Jurkat, Clone E6-1 (cell line): ENCODE data around the gene YWHAB.

Experiments
- DNase-seq: peaks from one replicate; pipeline ENCODE4 v3.0.0-alpha.2; 2011; ENCODE audit warnings: low read depth, low spot score
- H3K4me3 ChIP-seq: 2 replicates; pipeline ENCODE4 v1.5.1; 2011; ENCODE audit warnings: mild to moderate bottlenecking, low read length, control low read depth, moderate library complexity

Gene YWHAB

DNA sequence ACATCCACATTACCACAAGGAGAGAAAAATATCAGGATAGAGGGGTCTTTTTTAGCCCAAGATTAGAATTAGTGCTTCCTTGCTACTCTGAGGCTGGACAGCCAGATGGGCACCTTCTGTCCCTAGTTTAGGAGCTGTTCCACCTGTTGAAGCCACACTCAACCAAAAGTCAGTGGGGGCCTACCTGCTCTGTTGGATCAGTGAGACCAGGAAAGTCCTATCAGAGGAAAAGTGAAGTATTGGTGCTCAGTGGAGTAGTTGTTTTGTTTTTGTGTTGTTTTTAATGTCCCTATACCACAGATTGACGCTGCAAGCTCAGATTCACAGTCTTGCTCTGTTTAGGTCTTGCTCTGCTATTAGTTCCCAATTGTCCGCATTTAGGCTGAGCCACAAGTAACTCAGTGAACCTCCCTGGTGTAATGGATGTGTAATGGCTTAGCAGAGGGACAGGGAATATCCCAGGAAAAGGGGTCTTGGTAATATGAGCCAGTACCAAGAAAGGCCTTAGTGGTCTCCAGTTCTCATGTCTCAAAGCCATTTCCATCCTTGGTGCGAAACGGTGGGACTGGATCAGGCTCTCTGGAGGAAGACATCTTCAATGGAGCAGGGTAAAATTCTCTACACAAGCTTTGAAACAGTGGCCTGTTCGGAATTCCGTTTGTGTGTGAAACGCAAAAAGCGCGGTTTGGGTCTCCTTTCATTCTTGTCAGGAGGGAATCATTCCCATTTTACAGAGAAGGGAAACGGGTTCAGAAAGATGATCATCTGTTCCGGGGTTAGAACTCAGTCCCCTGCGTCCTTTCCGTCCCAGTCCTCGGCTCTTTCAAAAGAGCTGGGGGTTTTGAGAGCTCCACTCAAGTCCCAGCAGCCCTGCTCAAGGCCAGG lies 23.7 kb downstream of the YWHAB start:
- DNase-seq = no peak
- peak overlapping the region; percentile 81 for H3K4me3 ChIP-seq

DNA sequence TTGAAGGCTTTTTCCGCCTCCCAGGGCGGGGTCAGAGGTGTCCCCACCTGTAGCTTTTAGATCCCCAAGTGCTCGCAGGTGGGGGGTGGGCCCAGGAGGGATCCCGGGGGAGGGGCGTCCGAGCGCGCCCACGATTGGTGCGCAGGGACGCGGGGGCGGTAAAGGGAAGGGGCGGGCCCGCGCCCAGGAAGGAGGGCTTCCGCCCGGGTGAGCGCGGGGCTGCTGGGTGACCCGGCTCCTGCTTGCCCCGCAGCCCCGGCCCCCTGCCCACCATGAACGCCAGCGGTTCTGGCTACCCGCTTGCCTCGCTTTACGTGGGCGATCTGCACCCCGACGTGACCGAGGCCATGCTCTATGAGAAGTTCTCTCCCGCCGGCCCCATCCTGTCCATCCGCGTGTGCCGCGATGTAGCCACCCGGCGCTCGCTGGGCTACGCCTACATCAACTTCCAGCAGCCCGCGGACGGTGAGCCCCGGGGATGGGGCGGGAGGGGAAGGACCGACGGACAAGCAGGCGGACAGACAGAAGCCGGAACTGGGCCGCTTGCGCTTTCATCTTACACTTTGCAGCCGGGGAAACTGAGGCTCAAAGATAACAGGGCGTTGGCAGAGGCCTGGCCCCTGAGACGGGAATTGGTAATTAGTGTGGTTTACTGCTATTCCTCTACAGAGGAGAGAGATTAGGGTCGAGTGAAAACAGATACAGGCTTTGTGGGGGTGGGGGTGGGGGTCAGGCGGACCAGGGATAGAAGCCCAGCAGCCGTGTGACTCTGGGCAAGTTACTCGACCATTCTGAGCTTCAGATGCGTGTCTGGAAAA lies 24.6 kb downstream of the YWHAB start, which contains the start of gene PABPC1L:
PABPC1L (plus strand) TSS at position 189 of the 818 bp plus-strand sequence; CDS start at position 273, 84 bp downstream.
- H3K4me3 ChIP-seq = peak within 1 kb of the TSS; percentile 81
- DNase-seq = peak; percentile 54

DNA sequence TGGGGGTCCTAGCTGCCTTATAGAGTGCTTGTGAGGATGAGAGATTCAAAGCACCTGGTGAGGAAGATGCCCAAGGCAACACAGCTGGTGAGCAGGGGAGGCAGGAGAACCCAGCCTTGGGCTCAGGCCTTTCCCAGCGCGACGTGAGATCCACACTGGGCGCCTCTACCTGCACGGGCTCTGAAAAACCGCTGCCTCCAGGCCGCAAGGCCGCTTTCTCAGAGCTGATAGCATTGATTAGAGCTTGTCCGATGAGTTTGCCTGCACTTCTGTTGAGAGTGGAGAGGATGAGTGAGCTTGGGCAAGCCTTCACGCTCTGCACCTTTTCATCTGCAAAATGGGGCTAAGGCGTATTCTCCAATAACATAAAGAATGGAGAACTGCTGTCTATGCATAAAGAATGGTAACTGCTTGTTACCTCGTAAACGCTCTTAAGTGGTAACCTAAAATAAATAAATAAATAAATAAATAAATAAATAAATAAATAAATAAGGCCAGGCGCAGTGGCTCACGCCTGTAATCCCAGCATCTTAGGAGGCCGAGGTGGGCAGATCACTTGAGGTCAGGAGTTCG lies 25.3 kb downstream of the YWHAB start:
- H3K4me3 ChIP-seq = peak overlapping the region; percentile 81
- no peak for DNase-seq

DNA sequence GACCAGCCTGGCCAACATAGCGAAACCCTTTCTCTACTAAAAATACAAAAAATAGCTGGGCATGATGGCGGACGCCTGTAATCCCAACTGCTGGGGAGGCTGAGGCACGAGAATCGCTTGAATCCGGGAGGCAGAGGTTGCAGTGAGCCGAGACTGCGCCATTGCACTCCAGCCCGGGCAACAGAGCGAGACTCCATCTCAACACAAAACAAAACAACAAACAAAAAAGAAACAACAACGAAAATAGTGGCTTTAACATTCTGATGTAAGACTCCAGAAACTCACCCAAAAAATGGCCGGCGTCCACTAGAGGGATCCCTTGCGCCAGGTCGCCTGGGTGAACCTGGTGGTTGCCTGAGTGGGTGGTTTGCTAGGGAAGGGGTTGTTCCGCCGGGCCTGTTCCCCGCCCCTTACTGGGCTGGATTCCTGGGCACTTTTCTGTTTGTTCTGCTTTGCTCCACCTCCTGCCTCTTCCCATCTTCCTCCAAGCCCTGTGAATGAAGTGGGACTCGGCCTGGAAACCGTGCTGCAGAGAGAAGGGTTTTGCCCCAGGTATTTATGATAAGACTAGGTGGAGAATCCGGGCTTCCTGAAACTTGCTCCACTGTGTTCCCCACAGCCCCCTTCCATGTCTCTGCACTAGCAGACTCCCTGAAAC lies 25.9 kb downstream of the YWHAB start:
- peak; percentile 26 for DNase-seq
- H3K4me3 ChIP-seq = no peak overlapping the region

DNA sequence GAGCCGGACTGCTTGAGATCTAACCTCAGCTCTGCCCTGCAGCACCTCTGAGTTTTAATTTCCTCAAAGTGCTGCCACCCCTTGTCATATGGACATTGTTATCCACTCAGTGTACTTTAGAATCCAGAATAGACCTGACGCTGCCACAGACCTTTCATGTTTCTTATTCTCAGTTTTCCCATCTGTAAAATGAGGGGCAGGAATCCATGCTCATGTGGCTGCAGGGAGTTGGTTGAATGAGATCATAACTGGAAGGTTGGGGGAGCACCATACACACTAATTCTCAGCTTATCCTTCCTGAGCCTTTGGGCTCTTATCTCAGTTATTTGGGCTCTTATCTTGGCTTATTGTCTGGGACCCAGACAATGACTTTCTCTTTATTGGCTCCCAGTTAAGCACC lies 26.7 kb downstream of the YWHAB start:
- DNase-seq = no peak
- no peak overlapping the region for H3K4me3 ChIP-seq

DNA sequence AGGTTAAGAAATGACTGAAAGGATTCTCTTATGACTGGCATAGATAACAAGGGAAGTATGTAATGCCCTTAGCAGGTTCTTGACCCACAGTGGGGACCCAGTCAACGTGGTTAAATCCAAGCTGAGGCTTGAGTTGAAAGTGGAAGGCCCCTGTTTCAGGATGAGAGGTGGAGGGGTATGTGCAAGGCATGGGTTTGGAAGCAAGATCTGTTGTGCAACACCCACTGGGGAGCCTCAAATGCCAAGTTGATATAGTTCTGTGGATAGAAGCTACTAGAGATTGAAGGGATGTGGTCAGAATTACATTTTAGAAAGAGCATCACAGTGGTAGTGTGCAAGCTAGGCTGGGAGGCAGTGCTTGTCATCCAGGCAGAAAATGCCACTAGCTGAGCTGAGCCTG lies 29.4 kb downstream of the YWHAB start:
- peak; percentile 48 for DNase-seq

DNA sequence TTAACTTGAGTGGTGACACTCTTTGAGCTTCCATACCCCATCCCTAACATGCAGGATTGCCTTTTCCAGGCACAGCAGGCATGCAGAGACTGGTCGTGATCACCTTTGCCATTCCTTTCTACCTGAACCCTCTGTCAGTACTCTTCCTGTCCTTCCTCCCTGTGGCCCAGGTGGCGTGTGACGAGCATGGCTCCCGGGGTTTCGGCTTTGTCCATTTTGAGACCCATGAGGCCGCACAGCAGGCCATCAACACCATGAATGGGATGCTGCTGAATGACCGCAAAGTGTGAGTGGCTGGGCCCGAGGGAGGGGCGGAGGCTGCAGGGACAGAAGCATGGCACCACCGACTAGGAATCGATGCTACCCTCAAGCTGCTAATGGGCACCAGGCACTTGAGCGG lies 31.1 kb downstream of the YWHAB start:
- no peak for DNase-seq
- no peak overlapping the region for H3K4me3 ChIP-seq

More for the DNA sequence above, 29.4 kb downstream of the YWHAB start:
- no peak overlapping the region for H3K4me3 ChIP-seq

DNA sequence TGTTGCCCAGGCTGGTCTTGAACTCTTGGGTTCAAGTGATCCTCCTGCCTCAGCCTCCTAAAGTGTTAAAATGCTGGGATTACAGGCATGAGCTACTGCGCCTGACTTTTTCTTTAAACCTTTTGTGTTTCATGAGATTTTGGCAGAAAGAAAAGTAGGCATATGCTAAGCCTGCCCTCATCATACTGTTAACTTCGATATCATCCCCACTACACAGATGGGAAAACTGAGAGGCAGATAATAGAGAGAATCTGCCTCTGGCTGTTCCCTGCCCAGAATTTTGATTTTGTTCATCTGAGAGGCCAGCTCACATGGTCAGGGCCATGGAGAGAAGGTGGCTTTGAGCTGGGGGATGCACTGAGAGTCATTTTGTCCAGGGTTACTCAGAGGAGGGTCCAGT lies 31.9 kb downstream of the YWHAB start:
- no peak for DNase-seq
- no peak overlapping the region for H3K4me3 ChIP-seq

DNA sequence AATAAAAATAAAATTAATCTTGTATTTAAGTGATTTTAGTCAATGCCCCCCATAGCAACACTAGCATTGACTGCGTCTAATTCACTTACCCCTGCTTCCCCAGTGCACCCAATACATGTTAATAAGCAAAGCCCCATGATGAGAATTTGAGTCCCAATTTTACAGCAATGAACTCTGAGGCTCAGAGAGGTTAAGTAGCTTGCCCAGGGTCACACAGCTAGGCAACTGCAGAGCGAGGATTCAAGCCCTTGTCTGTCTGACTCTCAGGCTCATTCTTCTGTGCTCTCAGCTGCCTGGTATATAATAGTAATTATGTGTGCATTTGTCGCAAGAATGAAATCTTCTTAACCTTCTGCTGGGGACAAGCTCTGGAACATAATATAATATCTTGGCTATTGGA lies 32.8 kb downstream of the YWHAB start:
- H3K4me3 ChIP-seq = no peak overlapping the region
- DNase-seq = no peak

DNA sequence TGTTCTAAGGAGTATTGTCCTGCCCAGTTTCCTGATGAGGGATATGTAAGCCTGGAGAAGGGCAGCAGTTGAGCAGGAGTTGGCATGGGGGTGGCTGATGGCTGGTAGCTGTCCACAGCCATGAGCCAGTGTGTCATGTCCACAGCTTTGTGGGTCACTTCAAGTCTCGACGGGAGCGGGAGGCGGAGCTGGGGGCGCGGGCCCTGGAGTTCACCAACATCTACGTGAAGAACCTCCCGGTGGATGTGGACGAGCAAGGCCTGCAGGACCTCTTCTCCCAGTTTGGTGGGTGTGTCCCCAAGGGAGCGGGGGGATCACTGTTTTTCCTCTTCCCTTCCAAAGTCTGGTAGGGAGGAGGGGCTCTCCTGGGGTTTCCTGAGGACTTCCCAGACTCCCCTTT lies 33.3 kb downstream of the YWHAB start:
- H3K4me3 ChIP-seq = no peak overlapping the region
- no peak for DNase-seq

DNA sequence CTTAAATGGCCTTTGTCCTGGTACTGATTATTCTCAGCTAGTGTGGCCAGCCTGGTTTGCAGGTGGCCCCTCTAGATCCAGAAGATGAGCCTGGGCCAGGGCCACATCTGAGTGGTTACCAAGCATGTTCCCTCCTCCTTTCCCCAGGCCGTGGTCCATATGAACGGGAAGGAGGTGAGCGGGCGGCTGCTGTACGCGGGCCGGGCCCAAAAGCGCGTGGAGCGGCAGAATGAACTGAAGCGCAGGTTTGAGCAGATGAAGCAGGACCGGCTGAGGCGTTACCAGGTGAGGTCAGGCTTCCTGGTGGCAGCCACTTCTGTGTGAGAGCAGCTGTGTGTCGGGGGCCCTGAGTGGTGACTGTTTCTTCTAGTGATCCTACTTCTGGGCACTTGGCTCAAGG lies 35.9 kb downstream of the YWHAB start:
- H3K4me3 ChIP-seq = no peak overlapping the region
- DNase-seq = no peak

DNA sequence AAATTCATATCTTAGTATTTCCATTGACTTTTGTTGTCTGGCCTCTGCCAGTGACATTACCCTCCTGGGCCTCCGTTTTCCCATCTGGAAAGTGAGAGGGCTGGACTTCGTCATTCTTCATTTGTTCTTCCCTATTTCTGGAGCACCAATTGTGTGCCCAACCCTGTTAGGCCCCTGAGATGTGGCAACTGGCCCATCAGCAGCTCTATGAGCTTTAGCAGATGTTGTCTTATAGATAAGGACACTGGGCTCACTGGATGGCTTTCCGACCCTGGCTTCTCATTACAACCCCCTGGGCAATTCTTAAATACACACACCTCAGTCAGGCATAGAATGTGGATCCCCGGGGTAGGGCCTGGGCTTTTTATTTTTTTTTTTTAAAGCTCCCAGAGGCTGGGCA lies 39.0 kb downstream of the YWHAB start:
- DNase-seq = no peak

DNA sequence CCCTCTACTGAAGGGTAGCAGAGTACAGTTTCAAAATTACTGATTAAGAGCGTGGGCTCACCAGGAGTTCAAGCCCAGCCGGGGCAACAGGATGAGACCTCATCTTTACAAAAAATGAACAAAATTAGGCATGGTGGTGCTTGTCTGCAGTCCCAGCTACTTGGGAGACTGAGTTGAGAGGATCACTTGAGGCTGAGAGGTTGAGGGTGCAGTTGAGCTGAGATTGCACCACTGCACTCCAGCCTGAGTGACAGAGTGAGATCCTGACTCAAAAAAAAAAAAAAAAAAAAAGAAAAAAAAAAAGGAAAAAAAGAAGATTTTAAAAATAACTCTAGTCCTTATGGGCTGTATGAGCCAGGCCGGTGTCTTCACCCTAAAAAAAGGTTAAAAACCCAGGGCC lies 43.1 kb downstream of the YWHAB start:
- no peak for DNase-seq
- H3K4me3 ChIP-seq = no peak overlapping the region

More for the DNA sequence above, 39.0 kb downstream of the YWHAB start:
- no peak overlapping the region for H3K4me3 ChIP-seq

DNA sequence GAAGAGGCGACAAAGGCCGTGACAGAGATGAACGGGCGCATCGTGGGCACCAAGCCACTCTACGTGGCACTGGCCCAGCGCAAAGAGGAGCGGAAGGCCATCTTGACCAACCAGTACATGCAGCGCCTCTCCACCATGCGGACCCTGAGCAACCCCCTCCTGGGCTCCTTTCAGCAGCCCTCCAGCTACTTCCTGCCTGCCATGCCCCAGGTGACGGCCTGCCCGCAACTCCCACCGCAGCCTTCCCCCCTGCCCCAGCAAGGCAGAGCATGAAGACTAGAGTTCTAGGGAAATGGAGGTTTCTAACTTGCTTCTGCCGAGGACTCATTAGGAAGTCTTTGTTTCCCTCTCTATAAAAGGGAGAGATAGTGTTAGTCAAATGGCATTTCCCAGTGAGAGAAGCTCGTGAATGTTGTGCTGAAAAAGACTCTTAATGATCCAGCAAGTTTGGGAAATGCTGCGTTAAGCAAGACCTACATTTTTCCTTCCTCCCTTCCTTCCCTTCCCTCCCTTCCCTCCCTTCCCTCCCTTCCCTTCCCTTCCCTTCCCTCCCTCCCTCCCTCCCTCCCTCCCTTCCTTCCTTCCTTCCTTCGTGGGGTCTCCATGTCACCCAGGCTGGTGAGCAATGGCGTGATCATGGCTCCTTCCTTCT lies 45.1 kb downstream of the YWHAB start:
- DNase-seq = no peak
- no peak overlapping the region for H3K4me3 ChIP-seq

DNA sequence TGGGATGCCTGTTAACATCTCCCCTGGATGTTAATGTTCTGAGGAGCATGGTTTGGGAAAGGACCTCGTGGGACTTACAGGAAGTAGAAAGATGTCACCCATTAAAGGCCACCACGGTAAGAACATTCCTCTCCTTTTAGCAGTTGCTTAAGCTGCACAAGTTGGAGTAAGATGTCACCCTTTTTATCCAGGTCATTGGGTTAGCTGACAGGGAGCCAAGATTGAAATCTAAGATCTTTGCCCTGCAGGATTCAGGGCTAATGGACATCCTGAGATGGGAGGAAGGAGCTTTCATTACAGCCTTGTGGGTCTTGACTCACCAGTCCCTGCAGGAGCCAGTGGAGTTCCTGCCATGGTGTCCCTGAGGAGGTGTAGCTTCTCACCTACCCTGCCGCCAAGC lies 46.4 kb downstream of the YWHAB start:
- no peak overlapping the region for H3K4me3 ChIP-seq
- no peak for DNase-seq

DNA sequence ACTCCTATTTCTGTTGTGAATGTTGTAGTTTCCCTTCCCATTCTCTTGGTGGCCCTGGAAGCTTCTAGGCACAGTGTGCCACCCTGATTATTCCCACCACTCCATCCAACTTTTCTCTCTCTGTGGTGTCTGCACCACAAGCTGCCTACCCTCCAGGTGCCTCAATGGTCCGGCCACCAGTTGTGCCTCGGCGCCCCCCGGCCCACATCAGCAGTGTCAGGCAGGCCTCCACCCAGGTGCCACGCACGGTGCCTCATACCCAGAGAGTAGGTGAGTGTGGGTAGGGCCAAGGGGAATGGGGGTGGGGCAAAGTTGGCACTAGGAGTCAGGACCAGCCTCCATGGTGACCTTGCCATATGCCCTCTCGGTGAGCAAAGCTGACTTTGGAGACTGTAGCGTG lies 47.4 kb downstream of the YWHAB start:
- no peak overlapping the region for H3K4me3 ChIP-seq
- no peak for DNase-seq

DNA sequence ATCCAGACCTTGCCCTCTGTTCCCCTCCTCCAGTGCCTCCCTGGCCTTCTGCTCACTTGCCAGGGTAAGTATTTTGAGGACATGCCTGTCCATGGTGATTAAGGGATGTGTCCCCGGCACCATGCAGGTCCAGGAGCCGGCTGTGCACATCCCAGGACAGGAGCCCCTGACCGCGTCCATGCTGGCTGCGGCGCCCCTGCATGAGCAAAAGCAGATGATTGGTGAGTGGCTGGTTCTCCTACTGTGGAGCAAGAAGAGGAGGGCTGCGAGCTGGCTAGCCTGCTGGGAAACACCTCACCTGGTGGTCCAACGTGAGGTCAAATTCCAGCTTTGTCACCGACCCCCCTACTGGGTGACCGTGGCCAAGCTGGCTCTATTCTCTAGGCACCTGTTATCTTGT lies 51.0 kb downstream of the YWHAB start:
- H3K4me3 ChIP-seq = no peak overlapping the region
- DNase-seq = no peak

DNA sequence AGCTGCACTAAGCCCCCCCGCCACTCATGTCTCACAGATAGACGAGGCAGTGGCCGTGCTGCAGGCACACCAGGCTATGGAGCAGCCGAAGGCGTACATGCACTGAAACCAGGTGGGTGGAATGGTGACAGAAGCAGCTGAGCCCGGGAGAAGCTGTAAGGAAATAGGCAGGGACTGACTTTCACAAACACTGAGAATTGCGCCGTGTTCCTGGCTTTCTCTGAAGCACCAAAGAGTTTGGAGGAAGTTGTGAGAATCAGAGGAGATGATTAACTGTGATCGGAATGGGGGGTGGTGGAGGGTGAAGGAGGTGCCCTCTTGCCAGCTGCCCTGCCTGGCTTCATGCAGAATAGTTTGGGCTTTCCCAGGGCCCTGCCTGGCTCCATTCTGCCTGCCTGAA lies 53.1 kb downstream of the YWHAB start:
- DNase-seq = no peak
- no peak overlapping the region for H3K4me3 ChIP-seq

DNA sequence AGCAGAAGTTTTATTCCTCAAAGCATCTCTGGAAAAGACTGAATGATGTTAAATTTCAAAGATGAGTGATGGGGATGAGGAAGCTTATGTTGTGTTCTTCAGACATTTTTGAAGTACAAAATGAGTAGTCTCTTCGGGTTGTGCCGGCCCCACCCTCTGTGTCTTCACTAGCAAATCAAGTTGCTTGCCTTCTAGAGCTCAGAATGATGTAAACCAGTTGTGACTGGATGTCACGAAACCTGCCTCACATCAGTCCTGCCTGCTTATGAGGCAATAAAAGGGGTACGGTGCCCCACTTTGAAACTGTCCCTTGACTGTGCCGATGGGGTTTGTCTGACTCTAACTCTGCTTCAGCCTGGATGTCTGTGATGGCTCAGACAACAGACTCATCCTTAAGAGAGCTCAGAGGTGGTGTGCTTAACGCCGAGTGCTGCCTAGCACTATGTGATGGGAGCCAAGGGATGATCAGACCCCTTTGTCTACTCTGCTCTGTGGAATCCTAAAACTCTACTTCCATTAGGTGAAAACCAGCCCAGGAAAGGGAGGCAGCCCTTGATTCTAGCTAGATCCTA lies 55.7 kb downstream of the YWHAB start:
- DNase-seq = no peak
- H3K4me3 ChIP-seq = no peak overlapping the region
